ENCODE data around the gene ALDH4A1. TPM values are rescaled to one million over a fixed set of nuclear protein-coding genes. Genes with fewer than 3 reads are reported as not detected.

ALDH4A1 gene
- total and polyA plus RNA-seq, 8 donors = 3.5 to 16.0 (median 8.6) TPM

DNA sequence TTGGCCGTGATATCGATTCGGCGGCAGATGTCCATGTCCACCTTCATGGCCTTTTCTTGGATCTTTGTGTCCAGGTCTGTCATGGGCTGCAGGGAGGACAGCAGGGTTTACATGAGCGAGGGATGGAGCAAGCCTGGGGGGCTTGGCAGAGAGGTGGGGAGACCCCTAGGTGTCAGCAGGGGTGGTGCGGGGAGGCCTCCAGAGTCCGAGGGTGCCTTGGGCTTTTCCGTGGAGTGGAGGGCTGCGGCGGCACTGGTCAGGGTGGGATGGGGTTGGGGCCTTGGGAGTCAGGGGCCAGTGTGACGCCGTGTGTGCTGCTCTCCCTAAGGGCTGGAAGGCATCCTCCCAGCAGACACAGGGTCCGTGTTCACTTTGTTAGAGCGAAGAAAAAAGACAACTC lies 16.1 kb upstream of the ALDH4A1 start:
- intact Hi-C loops (cut with DNase I; ENCODE audit: low total_unique reads) = no loop called here
- Histone ChIP-seq H3K27ac (no peak overlapping the region), H3K9me3 (no peaks in the 10 kb centered on the region), H3K4me3 (no peak overlapping the region), H3K27me3 (no peaks in the 10 kb centered on the region), H3K36me3 (peaks cover 4 to 59% (median 52%) of the 10 kb centered on the region in 4 donors), H3K4me1 (peaks cover 18 to 32% (median 24%) of the 10 kb centered on the region in 4 donors)
- TF ChIP-seq, protein P1, sequence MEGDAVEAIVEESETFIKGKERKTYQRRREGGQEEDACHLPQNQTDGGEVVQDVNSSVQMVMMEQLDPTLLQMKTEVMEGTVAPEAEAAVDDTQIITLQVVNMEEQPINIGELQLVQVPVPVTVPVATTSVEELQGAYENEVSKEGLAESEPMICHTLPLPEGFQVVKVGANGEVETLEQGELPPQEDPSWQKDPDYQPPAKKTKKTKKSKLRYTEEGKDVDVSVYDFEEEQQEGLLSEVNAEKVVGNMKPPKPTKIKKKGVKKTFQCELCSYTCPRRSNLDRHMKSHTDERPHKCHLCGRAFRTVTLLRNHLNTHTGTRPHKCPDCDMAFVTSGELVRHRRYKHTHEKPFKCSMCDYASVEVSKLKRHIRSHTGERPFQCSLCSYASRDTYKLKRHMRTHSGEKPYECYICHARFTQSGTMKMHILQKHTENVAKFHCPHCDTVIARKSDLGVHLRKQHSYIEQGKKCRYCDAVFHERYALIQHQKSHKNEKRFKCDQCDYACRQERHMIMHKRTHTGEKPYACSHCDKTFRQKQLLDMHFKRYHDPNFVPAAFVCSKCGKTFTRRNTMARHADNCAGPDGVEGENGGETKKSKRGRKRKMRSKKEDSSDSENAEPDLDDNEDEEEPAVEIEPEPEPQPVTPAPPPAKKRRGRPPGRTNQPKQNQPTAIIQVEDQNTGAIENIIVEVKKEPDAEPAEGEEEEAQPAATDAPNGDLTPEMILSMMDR (IDR thresholded peaks at IDR 0.05) = no peak
- no peak for TF ChIP-seq EP300 (IDR thresholded peaks at IDR 0.05)
- TF ChIP-seq POLR2AphosphoS5 (IDR thresholded peaks at IDR 0.05) = no peak
- no peak for TF ChIP-seq POLR2A (IDR thresholded peaks at IDR 0.05)
- DNase-seq = no peak
- 90 to 98% (median 97%) methylated on average over 14 of the region's 14 CpGs for WGBS, 5 donors

DNA sequence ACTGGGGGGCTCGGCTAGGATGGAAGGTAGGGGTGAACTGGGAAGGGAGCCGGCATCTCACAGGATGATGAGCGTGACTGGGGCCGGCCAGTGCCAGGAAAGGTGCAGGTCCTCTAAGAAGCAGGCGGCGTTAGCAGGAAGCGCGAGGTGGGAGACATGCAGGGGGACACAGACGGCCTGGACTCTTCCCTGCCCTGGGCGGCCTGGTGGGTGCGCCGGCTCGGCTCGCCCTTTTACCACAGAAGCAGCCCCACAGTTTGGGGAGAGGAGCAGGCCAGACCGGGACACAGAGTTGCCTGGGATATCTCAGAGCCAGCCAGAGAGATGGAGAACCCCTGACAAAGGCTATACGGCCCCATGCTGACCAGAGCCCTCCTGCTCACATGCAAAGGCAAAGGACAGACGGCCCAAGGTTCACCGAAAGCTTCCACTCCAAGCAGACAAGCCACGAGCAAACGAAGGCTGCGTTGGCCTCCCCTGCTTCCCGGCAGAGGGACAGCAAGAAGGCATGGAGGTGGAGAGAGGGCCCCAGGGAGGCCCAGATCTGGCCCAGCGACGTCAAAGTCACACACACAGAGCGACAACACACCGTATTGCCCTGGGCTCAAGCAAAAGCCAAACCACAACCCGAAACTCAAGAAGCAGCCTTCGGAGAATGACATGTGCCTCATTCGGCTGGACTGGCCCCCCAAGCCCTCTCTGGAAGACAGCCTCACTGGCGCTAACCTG lies 14.9 kb upstream of the ALDH4A1 start:
- no peaks in the 10 kb centered on the region for H3K9me3 ChIP-seq
- H3K4me3 ChIP-seq = no peak overlapping the region
- H3K4me1 ChIP-seq = peaks cover 10 to 27% (median 17%) of the 10 kb centered on the region in 4 donors
- H3K36me3 ChIP-seq = peaks cover 4 to 59% (median 52%) of the 10 kb centered on the region in 4 donors
- no peaks in the 10 kb centered on the region for H3K27me3 ChIP-seq
- intact Hi-C loops (cut with DNase I; ENCODE audit: low total_unique reads) = no loop called here
- 91 to 95% (median 93%) methylated on average over 28 to 30 of the region's 30 CpGs for WGBS, 5 donors
- H3K27ac ChIP-seq = no peak overlapping the region
- no peak for DNase-seq
- TF ChIP-seq, protein P1 (IDR thresholded peaks at IDR 0.05) = no peak
- TF ChIP-seq POLR2A (IDR thresholded peaks at IDR 0.05) (no peak), POLR2AphosphoS5 (IDR thresholded peaks at IDR 0.05) (no peak), EP300 (IDR thresholded peaks at IDR 0.05) (no peak)

GRCh38 chr1:18915341-18915740 lies 13.0 kb upstream of the ALDH4A1 start:
- Histone ChIP-seq H3K9me3 (no peaks in the 10 kb centered on the region), H3K4me1 (peaks cover 0 to 16% (median 9%) of the 10 kb centered on the region in 4 donors), H3K27me3 (no peaks in the 10 kb centered on the region), H3K4me3 (no peak overlapping the region), H3K36me3 (peaks cover 10 to 71% (median 63%) of the 10 kb centered on the region in 4 donors), H3K27ac (peak overlapping the region in 1 of 5 donors; percentile 16)
- no peak for DNase-seq
- WGBS, 5 donors = 88 to 94% (median 93%) methylated on average over 5 to 7 of the region's 7 CpGs
- TF ChIP-seq, protein P1 (IDR thresholded peaks at IDR 0.05) = no peak
- TF ChIP-seq POLR2A (IDR thresholded peaks at IDR 0.05) = no peak
- TF ChIP-seq EP300 (IDR thresholded peaks at IDR 0.05) = no peak
- no peak for TF ChIP-seq POLR2AphosphoS5 (IDR thresholded peaks at IDR 0.05)
- intact Hi-C loops (cut with DNase I; ENCODE audit: low total_unique reads) = no loop called here

GRCh38 chr1:18913065-18913835 lies 10.9 kb upstream of the ALDH4A1 start:
- no peak for TF ChIP-seq POLR2A (IDR thresholded peaks at IDR 0.05)
- TF ChIP-seq POLR2AphosphoS5 (IDR thresholded peaks at IDR 0.05) = peak in 1 of 3 donors; percentile 42
- TF ChIP-seq, protein P1 (IDR thresholded peaks at IDR 0.05) = peak in 5 of 7 experiments; percentile 82 to 95 (median 93)
- peaks cover 0 to 16% (median 12%) of the 10 kb centered on the region in 4 donors for H3K4me1 ChIP-seq
- intact Hi-C loops (cut with DNase I; ENCODE audit: low total_unique reads) = no loop called here
- no peaks in the 10 kb centered on the region for H3K27me3 ChIP-seq
- peaks cover 15 to 72% (median 71%) of the 10 kb centered on the region in 4 donors for H3K36me3 ChIP-seq
- H3K9me3 ChIP-seq = no peaks in the 10 kb centered on the region
- peak overlapping the region in 4 of 5 donors; percentile 24 to 60 (median 55) for H3K27ac ChIP-seq
- WGBS, 5 donors = 29 to 35% (median 33%) methylated on average over 20 to 22 of the region's 22 CpGs
- peak; percentile 86 to 87 for DNase-seq
- no peak overlapping the region for H3K4me3 ChIP-seq

Measured in stomach (tissue), 9 donors.